Cardiac atrium fibroblast (primary cell): Measurements from ENCODE around the gene MMD2. TPM values are rescaled to one million over a fixed set of nuclear protein-coding genes. Genes with fewer than 3 reads are reported as not detected.

Source experiments
- total RNA-seq: library from RNA; depleted of rRNA; stranded (reverse); fragments of >200 nt; gene quantifications from 2 replicates; pipeline ENCODE4 v1.2.3, GENCODE V29; 2015

MMD2 gene
- not detected in 2 replicates for total RNA-seq

GRCh38 chr7:4958477-4959301, at the start of gene MMD2:
Gene MMD2 (minus strand): TSS chr7:4959187. CDS start chr7:4959017, 170 bp downstream.

GRCh38 chr7:4883372-4884144, 75.4 kb downstream of the MMD2 start, which contains the start of gene RADIL:
Gene RADIL (minus strand): TSS chr7:4883716. CDS start chr7:4878139, 5,577 bp downstream.

GRCh38 chr7:4861673-4862072, 97.3 kb downstream of the MMD2 start, which contains the start of gene PAPOLB:
Gene PAPOLB (minus strand): TSS chr7:4862030. CDS start chr7:4861810, 220 bp downstream.

Other genes starting within 250 kb of the MMD2 start
- gene AP5Z1, start 183.6 kb downstream of the MMD2 start, total RNA-seq = 22.2 and 26.6 TPM in 2 replicates
- gene PAPOLB, start 97.2 kb downstream of the MMD2 start, total RNA-seq = 0.18 and 0.49 TPM in 2 replicates
- 0.97 and 8.8 TPM in 2 replicates for gene RADIL, start 75.5 kb downstream of the MMD2 start, total RNA-seq
- gene RBAK, start 86.7 kb upstream of the MMD2 start, total RNA-seq = 7.0 and 7.9 TPM in 2 replicates
- 71.3 and 78.2 TPM in 2 replicates for gene WIPI2, start 231.0 kb upstream of the MMD2 start, total RNA-seq